GM12878 (cell line): ENCODE results near the gene APLP2. TPM values are rescaled to one million over a fixed set of nuclear protein-coding genes. Genes with fewer than 3 reads are reported as not detected.

Experiments
- ATAC-seq: fragments of 200-7000 bp; cut with Tn5 transposase; 3 replicates; pipeline ENCODE4 v1.9.1; 2020; ENCODE audit warnings: mild to moderate bottlenecking, moderate library complexity
- BruUV-seq: library from RNA; stranded (reverse); fragments of 400-500 nt; replicated peaks from 2 replicates; lab custom pipeline; 2021; lab: Mats Ljungman, UMichigan
- CTCF ChIA-PET: fragments of 300-600 bp; sonication (Branson Sonifier 250); formaldehyde crosslinking; extraction: SDS; loops from one replicate; lab custom pipeline; 2021; ENCODE audit warnings: inconsistent platforms; lab: Yijun Ruan, JAX
- POLR2A ChIA-PET: fragments of 350-600 bp; formaldehyde crosslinking; extraction: SDS; loops from one replicate; lab custom pipeline; 2021; ENCODE audit warnings: inconsistent platforms; lab: Charles Lee
- RAD21 ChIA-PET: fragments of 300-600 bp; sonication (Branson Sonifier 250); formaldehyde crosslinking; loops from one replicate; lab custom pipeline; 2023; ENCODE audit warnings: antibody characterized with exemption; ENCODE audit not compliant: unreplicated experiment; lab: Charles Lee
- SMC1A ChIA-PET: fragments of 300-600 bp; sonication (Branson Sonifier 250); formaldehyde crosslinking; loops from one replicate; lab custom pipeline; 2023; ENCODE audit not compliant: unreplicated experiment, uncharacterized antibody; lab: Charles Lee
- DNase-seq: peaks from one replicate; pipeline ENCODE4 v3.0.0-alpha.2; 2011; ENCODE audit warnings: low read depth, low spot score
- FAIRE-seq: peaks from 3 replicates; lab custom pipeline; 2011; peaks lifted over from hg19 to GRCh38; lab: Jason Lieb, UNC
- H2AFZ ChIP-seq: 2 replicates; pipeline ENCODE4 v1.6.0; 2011; ENCODE audit warnings: low read depth, low read length, control low read depth; ENCODE audit not compliant: control insufficient read depth
- H3K27ac ChIP-seq: 2 replicates; pipeline ENCODE4 v1.5.1; 2011; ENCODE audit warnings: control low read depth; ENCODE audit not compliant: control insufficient read depth, insufficient read depth
- H3K27me3 ChIP-seq, 2 experiments: replicated peaks in 1 of 2; 2 replicates each; pipeline versions ENCODE4 v1.6.0 to v1.6.1; 2011; ENCODE audit warnings: low read length in 1 of 2; ENCODE audit not compliant: control insufficient read depth in 2 of 2, insufficient read depth in 2 of 2
- H3K36me3 ChIP-seq, 2 experiments: 2 replicates each; pipeline ENCODE4 v1.5.1; 2011; ENCODE audit warnings: low read length in 1 of 2; ENCODE audit not compliant: control insufficient read depth in 2 of 2, insufficient read depth in 2 of 2
- H3K4me1 ChIP-seq: 2 replicates; pipeline ENCODE4 v1.6.1; 2011; ENCODE audit warnings: mild to moderate bottlenecking, low read length, moderate library complexity, mixed read lengths; ENCODE audit not compliant: control insufficient read depth, insufficient read depth
- H3K4me2 ChIP-seq: 2 replicates; pipeline ENCODE4 v1.6.0; 2011; ENCODE audit warnings: control low read depth; ENCODE audit not compliant: control insufficient read depth, insufficient read depth
- H3K4me3 ChIP-seq: fragments of 200-600 bp; sonication (generic); 2 replicates; pipeline ENCODE4 v1.5.1; 2016
- H3K79me2 ChIP-seq: 2 replicates; pipeline ENCODE4 v1.6.0; 2011; ENCODE audit warnings: low read length; ENCODE audit not compliant: control insufficient read depth, insufficient read depth
- H3K9ac ChIP-seq: 2 replicates; pipeline ENCODE4 v1.8.0; 2011; ENCODE audit warnings: low read length, control low read depth, mixed read lengths; ENCODE audit not compliant: control insufficient read depth, insufficient read depth
- H3K9me3 ChIP-seq: replicated peaks from 3 replicates; pipeline ENCODE4 v1.5.1; 2011; ENCODE audit warnings: mild to moderate bottlenecking, low read length; ENCODE audit not compliant: control insufficient read depth, insufficient read depth
- H4K20me1 ChIP-seq: 2 replicates; pipeline ENCODE4 v1.6.0; 2011; ENCODE audit not compliant: control insufficient read depth, insufficient read depth
- CHD4 ChIP-seq: fragments of 200-600 bp; sonication (generic); IDR thresholded peaks from 2 replicates; pipeline ENCODE4 v1.6.1; 2016; ENCODE audit warnings: mild to moderate bottlenecking
- CREB1 ChIP-seq: IDR thresholded peaks from 2 replicates; pipeline ENCODE4 v1.6.1; 2012; ENCODE audit warnings: low read depth, mild to moderate bottlenecking, inconsistent platforms
- CTCF ChIP-seq, 3 experiments: IDR thresholded peaks in 2 of 3; conservative IDR thresholded peaks in 1 of 3; 2 replicates each; pipeline ENCODE4 v1.5.1; 2011; ENCODE audit warnings: low read depth in 3 of 3, low read length in 3 of 3, mild to moderate bottlenecking in 3 of 3, control low read depth in 2 of 3, moderate library complexity in 2 of 3, inconsistent platforms in 1 of 3, mixed read lengths in 1 of 3; ENCODE audit not compliant: control insufficient read depth in 2 of 3, insufficient read depth in 1 of 3; ENCODE audit errors: extremely low read depth in 1 of 3
- CUX1 ChIP-seq: IDR thresholded peaks from 2 replicates; pipeline ENCODE4 v1.6.1; 2012; ENCODE audit warnings: improper control_type of control experiment, low read depth, low read length; ENCODE audit not compliant: insufficient replicate concordance
- DPF2 ChIP-seq: fragments of 450-650 bp; IDR thresholded peaks from 2 replicates; pipeline ENCODE4 v1.6.1; 2017; ENCODE audit warnings: mild to moderate bottlenecking
- E2F4 ChIP-seq: IDR thresholded peaks from 2 replicates; pipeline ENCODE4 v1.6.1; 2012; ENCODE audit warnings: low read depth, low read length, improper control_type of control experiment
- EED ChIP-seq: sonication (generic); IDR thresholded peaks from 2 replicates; pipeline ENCODE4 v1.6.1; 2016; ENCODE audit warnings: antibody characterized with exemption, low read depth
- ETV6 ChIP-seq, 2 experiments: fragments of 450-650 bp in 1 of 2; IDR thresholded peaks in 1 of 2; conservative IDR thresholded peaks in 1 of 2; 2 replicates each; pipeline ENCODE4 v1.6.1; 2014; ENCODE audit warnings: antibody characterized with exemption in 1 of 2, borderline replicate concordance in 1 of 2, low read depth in 1 of 2, mild to moderate bottlenecking in 1 of 2, moderate library complexity in 1 of 2
- JUNB ChIP-seq: IDR thresholded peaks from 2 replicates; pipeline ENCODE4 v1.6.1; 2016; ENCODE audit warnings: antibody characterized with exemption, mild to moderate bottlenecking
- NFXL1 ChIP-seq: fragments of 450-650 bp; IDR thresholded peaks from 2 replicates; pipeline ENCODE4 v1.6.1; 2017; ENCODE audit warnings: antibody characterized with exemption, mild to moderate bottlenecking, borderline replicate concordance
- SIN3A ChIP-seq: IDR thresholded peaks from 2 replicates; pipeline ENCODE4 v1.6.1; 2012; ENCODE audit warnings: low read depth, low read length, improper control_type of control experiment
- WGBS: methylation state at CpG from one replicate; pipeline ENCODE4 v1.1.6; 2016; ENCODE audit warnings: low lambda C conversion rate; ENCODE audit not compliant: insufficient replicate concordance, insufficient coverage; ENCODE audit errors: missing lambda C conversion rate; 5-methylcytosine and 5-hydroxymethylcytosine counted together
- in situ Hi-C: fragments of 300-500 bp; cut with MboI; formaldehyde crosslinking; loops from 9 replicates; pipeline ENCODE4 v1.14.3; 2018; ENCODE audit warnings: mixed read lengths
- intact Hi-C: fragments of 100-400 bp; cut with micrococcal nuclease; formaldehyde crosslinking; loops from one replicate; pipeline ENCODE4 v1.14.2; 2022; ENCODE audit not compliant: unreplicated experiment
- polyA plus RNA-seq, 11 experiments: library from polyadenylated mRNA; depleted of rRNA in 4 of 11; unstranded in 6 of 11; stranded (reverse) in 5 of 11; fragments of >200 nt; fragmentation: Nextera tagmentation in 4 of 11; fragmentation: Illumina TruSeq in 1 of 11; extraction: Ambion mirVana in 4 of 11; extraction: Trizol in 1 of 11; gene quantifications; 1 replicate in 1 of 11; 2 replicates in 10 of 11; pipeline versions ENCODE4 v1.2.1 to v1.2.3, GENCODE V29; 2011 to 2016; ENCODE audit warnings: inconsistent platforms in 2 of 11, missing spikeins in 2 of 11, low read depth in 1 of 11
- total RNA-seq, 4 experiments: library from RNA; depleted of rRNA in 3 of 4; stranded (reverse); fragments of >200 nt in 3 of 4; fragmentation: Illumina TruSeq in 1 of 4; extraction: Trizol in 1 of 4; gene quantifications; 2 replicates each; pipeline versions ENCODE4 v1.2.1 to v1.2.3, GENCODE V29; 2013 to 2021

APLP2 gene
- total and polyA plus RNA-seq, 10 of the 15 experiments (the other 5 are each of a cell fraction or from before 2014, with no cell fraction given) = 2.3 to 38.8 (median 21.3) TPM

GRCh38 chr11:130121445-130121978, 51.8 kb downstream of the APLP2 start (continued):
- no peak for TF ChIP-seq E2F4
- TF ChIP-seq DPF2 = no peak
- no peak for TF ChIP-seq SIN3A
- no peak for TF ChIP-seq EED
- TF ChIP-seq NFXL1 = no peak

GRCh38 chr11:130122141-130122575, 52.5 kb downstream of the APLP2 start:
- H3K9ac ChIP-seq = no peak overlapping the region
- no peak for ATAC-seq
- no peak for FAIRE-seq
- H4K20me1 ChIP-seq = no peaks in the 10 kb centered on the region
- H3K79me2 ChIP-seq = no peaks in the 10 kb centered on the region
- intact Hi-C loops = no loop called here
- peaks cover 19% of the 10 kb centered on the region for H3K4me1 ChIP-seq
- no peak overlapping the region for H3K27ac ChIP-seq
- no peak for DNase-seq
- no peak overlapping the region for H3K4me3 ChIP-seq
- H3K36me3 ChIP-seq = peaks cover 0 to 3% of the 10 kb centered on the region in 2 experiments; a peak in 1 of 4 replicates
- no peak overlapping the region for H2AFZ ChIP-seq
- RAD21 ChIA-PET = interaction anchor here (1.3 kb wide), 1 partner anchor 10 kb away, joined by 6 read pairs; no protein-coding TSS in a partner anchor
- SMC1A ChIA-PET = interaction anchor here (1.0 to 6.3 kb wide), 2 partner anchors 9 to 119 kb away, joined by 4 to 48 read pairs; no protein-coding TSS in a partner anchor
- in situ Hi-C loops = no loop called here
- no TSS peak for BruUV-seq
- no peaks in the 10 kb centered on the region for H3K9me3 ChIP-seq
- CTCF ChIA-PET = interaction anchor here (3.0 kb wide), 1 partner anchor 10 kb away, joined by 16 read pairs; no protein-coding TSS in a partner anchor
- WGBS = 45% methylated on average over 7 of the region's 7 CpGs
- no peaks in the 10 kb centered on the region for H3K27me3 ChIP-seq
- POLR2A ChIA-PET = no interaction called here
- 0 out of 2 replicates have a peak, but pooled peaks have one; percentile 11 for TF ChIP-seq JUNB
- no peak for TF ChIP-seq CTCF (IDR thresholded peaks at IDR 0.05 in 2 of 3, conservative IDR thresholded peaks at IDR 0.05 in 1 of 3; ENCODE audit: control insufficient read depth in 2 of 3, extremely low read depth in 1 of 3, insufficient read depth in 1 of 3, low read depth in 3 of 3, low read length in 3 of 3)
- TF ChIP-seq CUX1 = no peak
- no peak for TF ChIP-seq CREB1
- TF ChIP-seq CHD4 = no peak
- peak in 1 of 2 experiments; percentile 73; a peak in 1 of 4 replicates for TF ChIP-seq ETV6 (conservative IDR thresholded peaks at IDR 0.05 in 1 of 2, IDR thresholded peaks at IDR 0.05 in 1 of 2; ENCODE audit: borderline replicate concordance in 1 of 2, low read depth in 1 of 2)
- H3K4me2 ChIP-seq = no peak overlapping the region
